Tibial nerve (tissue), 4 donors: ENCODE measurements around the gene FAM193B. TPM values are rescaled to one million over a fixed set of nuclear protein-coding genes. Genes with fewer than 3 reads are reported as not detected.
A peak's percentile ranks its signal among the peaks of the same experiment; 100 is the strongest.

Experiments used
- DNase-seq, 2 donors: peaks; one replicate each; pipeline ENCODE4 v3.0.0-alpha.2; 2019; ENCODE audit warnings: low spot score in 2 of 2
- H3K27ac ChIP-seq, 4 donors: fragments of 200-600 bp; sonication (generic) in 3 of 4; one replicate each; pipeline ENCODE4 v1.5.1; 2017 to 2019; ENCODE audit warnings: mild to moderate bottlenecking in 1 of 4
- H3K27me3 ChIP-seq, 2 donors: fragments of 200-600 bp; sonication (generic) in 1 of 2; one replicate each; pipeline versions ENCODE4 v1.5.1 to v1.6.0; 2017 to 2019
- H3K36me3 ChIP-seq, 3 donors: fragments of 200-600 bp; sonication (generic); one replicate each; pipeline ENCODE4 v1.5.1; 2018 to 2019
- H3K4me1 ChIP-seq, 4 donors: fragments of 200-600 bp; sonication (generic) in 3 of 4; one replicate each; pipeline ENCODE4 v1.5.1; 2017 to 2019
- H3K4me3 ChIP-seq, 4 donors: fragments of 200-600 bp; sonication (generic) in 3 of 4; one replicate each; pipeline ENCODE4 v1.5.1; 2017 to 2019; ENCODE audit warnings: mild to moderate bottlenecking in 1 of 4, moderate library complexity in 1 of 4
- H3K9me3 ChIP-seq, 4 donors: fragments of 200-600 bp; sonication (generic) in 3 of 4; one replicate each; pipeline ENCODE4 v1.5.1; 2017 to 2019
- EP300 ChIP-seq, 2 donors: sonication (generic); formaldehyde crosslinking; IDR thresholded peaks; one replicate each; pipeline ENCODE4 v1.6.1; 2017; ENCODE audit warnings: antibody characterized with exemption in 2 of 2, mild to moderate bottlenecking in 1 of 2
- POLR2A ChIP-seq, 2 donors: fragments of 450-650 bp; IDR thresholded peaks; one replicate each; pipeline ENCODE4 v1.6.1; 2017; ENCODE audit warnings: antibody characterized with exemption in 2 of 2, mild to moderate bottlenecking in 2 of 2, moderate library complexity in 2 of 2
- WGBS, 2 donors: methylation state at CpG; one replicate each; pipeline ENCODE4 v1.1.5; 2018; 5-methylcytosine and 5-hydroxymethylcytosine counted together
- total RNA-seq, 4 donors: library from RNA; depleted of rRNA; stranded (reverse); fragments of >200 nt; gene quantifications; one replicate each; pipeline ENCODE4 v1.1.0, GENCODE V29; 2016
- TF ChIP-seq, protein P1 (sequence below), 5 experiments: fragments of 200-600 bp in 3 of 5; fragments of 450-650 bp in 2 of 5; sonication (generic) in 3 of 5; IDR thresholded peaks; one replicate each; pipeline ENCODE4 v1.5.1; 2016 to 2019; ENCODE audit warnings: antibody characterized with exemption in 5 of 5, mild to moderate bottlenecking in 3 of 5, moderate library complexity in 2 of 5

The FAM193B gene
- total RNA-seq, 4 donors from 2014 or later: 82.4 to 152 (median 115) TPM

DNA sequence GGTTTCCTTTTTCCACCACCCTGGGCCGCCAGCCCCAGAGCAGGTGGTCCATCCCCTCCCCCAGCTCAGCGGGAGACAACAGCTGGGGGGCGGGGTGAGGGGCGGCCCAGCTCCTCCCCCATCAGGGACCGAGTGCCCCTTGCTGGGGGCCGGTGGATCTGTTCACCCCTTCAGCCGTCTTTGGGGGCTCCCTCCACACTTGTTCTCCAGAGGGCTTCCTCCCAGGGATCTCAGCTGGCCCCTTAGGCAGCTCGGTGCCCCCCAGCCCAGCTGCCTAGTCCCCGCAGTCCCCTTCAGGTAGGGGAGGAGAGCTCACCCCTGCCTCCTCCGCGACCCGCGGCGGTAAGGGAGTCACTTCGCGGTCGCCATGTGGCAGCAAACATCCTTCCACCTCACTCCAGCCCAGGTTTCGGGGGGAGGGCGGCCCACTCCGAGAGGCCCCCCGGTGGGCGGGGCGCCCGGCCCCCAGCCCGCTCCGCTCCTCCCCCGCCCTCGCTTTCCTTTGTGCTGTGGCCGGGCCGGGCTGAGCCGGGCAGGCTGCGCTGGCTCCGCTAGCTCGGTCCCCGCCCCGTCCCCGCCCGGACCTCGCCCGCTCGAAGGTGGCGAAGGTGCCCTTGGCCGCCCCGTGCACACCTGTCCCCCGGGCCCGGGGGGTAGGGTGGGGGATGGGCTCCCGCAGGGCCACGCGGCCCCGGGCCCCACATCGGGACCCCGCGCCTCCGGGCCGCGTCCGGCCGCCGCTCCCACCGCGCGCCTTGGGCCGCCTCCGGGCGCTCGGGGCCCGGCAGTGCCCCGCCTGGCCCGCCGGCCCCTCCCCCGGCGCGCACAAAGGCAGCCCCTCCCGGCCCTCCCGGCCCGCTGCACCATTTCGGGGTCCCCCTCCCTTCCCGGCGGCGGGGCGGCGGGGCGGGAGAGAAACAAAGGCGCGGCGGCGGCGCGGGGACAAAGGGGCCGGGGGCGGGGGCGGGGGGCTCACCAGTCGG, 81.6 kb downstream of the FAM193B start:
- Histone ChIP-seq H3K4me3 (peak overlapping the region; percentile 69 to 85 (median 76)), H3K27ac (peak overlapping the region; percentile 68 to 97 (median 88)), H3K9me3 (no peaks in the 10 kb centered on the region), H3K4me1 (peaks cover 0 to 79% (median 23%) of the 10 kb centered on the region in 4 donors), H3K27me3 (no peaks in the 10 kb centered on the region), H3K36me3 (peaks cover 0 to 8% (median 0%) of the 10 kb centered on the region in 3 donors)
- TF ChIP-seq POLR2A (IDR thresholded peaks at IDR 0.05) (no peak), EP300 (IDR thresholded peaks at IDR 0.05) (no peak)
- TF ChIP-seq, protein P1, sequence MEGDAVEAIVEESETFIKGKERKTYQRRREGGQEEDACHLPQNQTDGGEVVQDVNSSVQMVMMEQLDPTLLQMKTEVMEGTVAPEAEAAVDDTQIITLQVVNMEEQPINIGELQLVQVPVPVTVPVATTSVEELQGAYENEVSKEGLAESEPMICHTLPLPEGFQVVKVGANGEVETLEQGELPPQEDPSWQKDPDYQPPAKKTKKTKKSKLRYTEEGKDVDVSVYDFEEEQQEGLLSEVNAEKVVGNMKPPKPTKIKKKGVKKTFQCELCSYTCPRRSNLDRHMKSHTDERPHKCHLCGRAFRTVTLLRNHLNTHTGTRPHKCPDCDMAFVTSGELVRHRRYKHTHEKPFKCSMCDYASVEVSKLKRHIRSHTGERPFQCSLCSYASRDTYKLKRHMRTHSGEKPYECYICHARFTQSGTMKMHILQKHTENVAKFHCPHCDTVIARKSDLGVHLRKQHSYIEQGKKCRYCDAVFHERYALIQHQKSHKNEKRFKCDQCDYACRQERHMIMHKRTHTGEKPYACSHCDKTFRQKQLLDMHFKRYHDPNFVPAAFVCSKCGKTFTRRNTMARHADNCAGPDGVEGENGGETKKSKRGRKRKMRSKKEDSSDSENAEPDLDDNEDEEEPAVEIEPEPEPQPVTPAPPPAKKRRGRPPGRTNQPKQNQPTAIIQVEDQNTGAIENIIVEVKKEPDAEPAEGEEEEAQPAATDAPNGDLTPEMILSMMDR (IDR thresholded peaks at IDR 0.05): no peak
- no peak for DNase-seq
- 1 to 8% methylated on average over 8 to 42 of the region's 93 CpGs for WGBS, 2 donors

GRCh38 chr5:177471610-177472356, 82.6 kb downstream of the FAM193B start:
- H3K36me3 ChIP-seq: peaks cover 0 to 18% (median 2%) of the 10 kb centered on the region in 3 donors
- peaks cover 0 to 70% (median 23%) of the 10 kb centered on the region in 4 donors for H3K4me1 ChIP-seq
- H3K27me3 ChIP-seq: no peaks in the 10 kb centered on the region
- peak overlapping the region; percentile 69 to 77 (median 76) for H3K4me3 ChIP-seq
- TF ChIP-seq, protein P1 (IDR thresholded peaks at IDR 0.05): no peak
- no peak for TF ChIP-seq POLR2A (IDR thresholded peaks at IDR 0.05)
- no peak for TF ChIP-seq EP300 (IDR thresholded peaks at IDR 0.05)
- DNase-seq: peak; percentile 64 to 73
- H3K9me3 ChIP-seq: no peaks in the 10 kb centered on the region
- peak overlapping the region; percentile 49 to 97 (median 88) for H3K27ac ChIP-seq
- 49 to 61% methylated on average over 7 to 14 of the region's 14 CpGs for WGBS, 2 donors

DNA sequence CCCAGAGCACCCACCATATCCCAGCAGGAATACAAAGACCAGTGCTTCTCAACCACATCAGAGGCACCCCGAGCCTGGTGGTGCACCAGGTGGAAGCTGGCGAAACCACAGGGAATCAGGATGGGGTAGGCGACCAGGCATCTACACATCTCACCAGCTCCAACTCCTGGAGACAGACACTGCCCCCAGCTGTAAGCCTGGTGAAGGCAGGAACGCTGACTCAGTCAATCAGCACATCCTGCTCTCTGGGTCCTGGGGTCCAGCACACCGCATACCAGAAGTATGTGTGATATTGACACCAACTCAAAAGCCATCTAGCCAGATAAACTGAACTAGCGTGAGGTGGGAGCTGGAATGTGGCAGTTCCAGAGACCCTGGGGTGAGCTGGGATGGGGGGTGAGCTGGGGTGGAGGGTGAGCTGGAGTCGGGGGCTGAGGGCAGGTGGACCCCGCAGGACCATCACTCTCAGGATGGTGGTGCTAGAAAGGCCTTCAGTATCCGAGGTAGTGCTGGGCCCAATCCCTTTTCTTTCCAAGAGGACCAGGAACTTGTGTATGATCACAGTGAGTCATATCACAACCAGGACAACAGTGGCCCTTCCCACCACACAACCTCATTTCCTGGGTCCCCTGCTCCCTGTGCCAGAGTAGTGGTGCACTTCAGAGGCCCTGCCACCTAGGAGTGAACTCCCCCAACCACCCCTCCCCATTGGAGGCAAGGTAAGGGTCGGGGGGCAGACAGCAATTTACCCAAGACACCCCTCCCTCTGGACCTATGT, 83.4 kb downstream of the FAM193B start:
- peak overlapping the region in 3 of 4 donors; percentile 12 to 97 (median 93) for H3K27ac ChIP-seq
- H3K4me3 ChIP-seq: no peak overlapping the region
- peaks cover 0 to 62% (median 23%) of the 10 kb centered on the region in 4 donors for H3K4me1 ChIP-seq
- H3K9me3 ChIP-seq: no peaks in the 10 kb centered on the region
- DNase-seq: no peak
- no peak for TF ChIP-seq POLR2A (IDR thresholded peaks at IDR 0.05)
- TF ChIP-seq, protein P1 (IDR thresholded peaks at IDR 0.05): no peak
- TF ChIP-seq EP300 (IDR thresholded peaks at IDR 0.05): no peak
- H3K27me3 ChIP-seq: no peaks in the 10 kb centered on the region
- H3K36me3 ChIP-seq: peaks cover 0 to 26% (median 4%) of the 10 kb centered on the region in 3 donors
- WGBS, 2 donors: 78 to 80% methylated on average over 9 to 10 of the region's 10 CpGs

Other genes with a start within 250 kb of the FAM193B start
- gene MXD3, start 242.7 kb downstream of the FAM193B start, total RNA-seq: 10 to 100 TPM in 2 of 4 donors, 1 to 10 TPM in 2; 5.2 to 33.9 (median 14.7) TPM
- gene LMAN2, start 202.9 kb downstream of the FAM193B start, total RNA-seq: 100 to 1,000 TPM; 144 to 179 (median 154) TPM
- 10 to 100 TPM; 10.2 to 29.6 (median 16.4) TPM for gene RGS14, start 196.6 kb downstream of the FAM193B start, total RNA-seq
- not detected for gene SLC34A1, start 170.1 kb downstream of the FAM193B start, total RNA-seq
- gene PFN3, start 153.9 kb downstream of the FAM193B start, total RNA-seq: not detected
- 1 to 10 TPM in 1 of 4 donors, under 1 TPM in 1, not detected in 2; 0.59 to 4.5 TPM for gene F12, start 145.0 kb downstream of the FAM193B start, total RNA-seq
- 10 to 100 TPM; 19.4 to 26.4 (median 23.2) TPM for gene GRK6, start 127.9 kb downstream of the FAM193B start, total RNA-seq
- 10 to 100 TPM in 1 of 4 donors, 1 to 10 TPM in 3; 5.1 to 11.2 (median 7.5) TPM for gene PRR7, start 107.7 kb downstream of the FAM193B start, total RNA-seq
- gene DBN1, start 80.9 kb downstream of the FAM193B start, total RNA-seq: 100 to 1,000 TPM in 3 of 4 donors, 10 to 100 TPM in 1; 89.8 to 139 (median 111) TPM
- 100 to 1,000 TPM in 1 of 4 donors, 10 to 100 TPM in 3; 78.0 to 138 (median 89.9) TPM for gene PDLIM7, start 57.0 kb downstream of the FAM193B start, total RNA-seq
- 10 to 100 TPM in 3 of 4 donors, 1 to 10 TPM in 1; 7.8 to 20.1 (median 11.5) TPM for gene DOK3, start 44.7 kb downstream of the FAM193B start, total RNA-seq
- gene DDX41, start 37.6 kb downstream of the FAM193B start, total RNA-seq: 100 to 1,000 TPM in 2 of 4 donors, 10 to 100 TPM in 2; 85.3 to 139 (median 105) TPM
- 10 to 100 TPM; 83.3 to 97.1 (median 95.8) TPM for gene TMED9, start 37.6 kb upstream of the FAM193B start, total RNA-seq
- 10 to 100 TPM; 13.6 to 41.1 (median 29.8) TPM for gene B4GALT7, start 45.6 kb upstream of the FAM193B start, total RNA-seq
- 10 to 100 TPM in 2 of 4 donors, 1 to 10 TPM in 2; 2.1 to 15.7 (median 9.7) TPM for gene FAM153A, start 228.3 kb upstream of the FAM193B start, total RNA-seq